BLaER1 (cell line): ENCODE data around the gene NOTUM.

Experiments used
- H3K27ac ChIP-seq: shearing (Covaris generic); formaldehyde crosslinking; 2 replicates; pipeline ENCODE4 v1.8.1; 2022
- H3K27me3 ChIP-seq: shearing (Covaris generic); formaldehyde crosslinking; 2 replicates; pipeline ENCODE4 v1.8.1; 2022
- H3K36me3 ChIP-seq: shearing (Covaris generic); formaldehyde crosslinking; 2 replicates; pipeline ENCODE4 v1.8.1; 2022
- H3K4me1 ChIP-seq: shearing (Covaris generic); formaldehyde crosslinking; 2 replicates; pipeline ENCODE4 v1.8.1; 2022
- H3K4me2 ChIP-seq: shearing (Covaris generic); formaldehyde crosslinking; 2 replicates; pipeline ENCODE4 v1.8.1; 2022
- H3K4me3 ChIP-seq: shearing (Covaris generic); formaldehyde crosslinking; 2 replicates; pipeline ENCODE4 v1.8.1; 2022
- H3K9ac ChIP-seq: shearing (Covaris generic); formaldehyde crosslinking; 2 replicates; pipeline ENCODE4 v1.8.1; 2022
- H3K9me3 ChIP-seq: shearing (Covaris generic); formaldehyde crosslinking; 2 replicates; pipeline ENCODE4 v1.8.1; 2022
- H4K20me1 ChIP-seq: shearing (Covaris generic); formaldehyde crosslinking; 2 replicates; pipeline ENCODE4 v1.8.1; 2022
- Cebpa-rat ChIP-seq: shearing (Covaris generic); IDR thresholded peaks from 2 replicates; pipeline ENCODE4 v1.8.1; 2022

NOTUM gene

GRCh38 chr17:81939881-81940385 is 21.1 kb downstream of the NOTUM start:
- H3K4me3 ChIP-seq, result no peak overlapping the region
- H3K4me2 ChIP-seq, result peak overlapping the region; percentile 100

GRCh38 chr17:81939218-81939617 is 21.8 kb downstream of the NOTUM start:
- H3K27ac ChIP-seq, result peak overlapping the region; percentile 95

More at GRCh38 chr17:81939881-81940385, 21.1 kb downstream of the NOTUM start:
- Histone ChIP-seq H4K20me1 (peaks cover 4% of the 10 kb centered on the region; the same call in 1 of the 2 replicates), H3K27ac (peak overlapping the region; percentile 95), H3K36me3 (peaks cover 6% of the 10 kb centered on the region), H3K27me3 (no peaks in the 10 kb centered on the region), H3K9me3 (no peaks in the 10 kb centered on the region), H3K9ac (no peak overlapping the region; the same call in 1 of the 2 replicates), H3K4me1 (peaks cover 95% of the 10 kb centered on the region)
- TF ChIP-seq Cebpa-rat, result no peak

GRCh38 chr17:81935709-81936084 is 25.3 kb downstream of the NOTUM start:
- no peak for TF ChIP-seq Cebpa-rat
- Histone ChIP-seq H3K9ac (peak overlapping the region; percentile 88), H3K36me3 (peaks cover 27% of the 10 kb centered on the region), H4K20me1 (peaks cover 44% of the 10 kb centered on the region; the same call in 1 of the 2 replicates), H3K9me3 (no peaks in the 10 kb centered on the region), H3K4me3 (peak overlapping the region; percentile 90), H3K4me2 (peak overlapping the region; percentile 100), H3K27me3 (no peaks in the 10 kb centered on the region), H3K27ac (peak overlapping the region; percentile 38; the same call in 1 of the 2 replicates), H3K4me1 (peaks cover 82% of the 10 kb centered on the region)

More at GRCh38 chr17:81939218-81939617, 21.8 kb downstream of the NOTUM start:
- Histone ChIP-seq H3K36me3 (peaks cover 13% of the 10 kb centered on the region), H3K4me3 (no peak overlapping the region), H3K4me2 (peak overlapping the region; percentile 100), H3K4me1 (peaks cover 95% of the 10 kb centered on the region), H3K27me3 (no peaks in the 10 kb centered on the region), H4K20me1 (peaks cover 11% of the 10 kb centered on the region; the same call in 1 of the 2 replicates), H3K9me3 (no peaks in the 10 kb centered on the region), H3K9ac (peak overlapping the region; percentile 68)
- no peak for TF ChIP-seq Cebpa-rat

- H3K4me3 ChIP-seq, result peak overlapping the region; percentile 90
- peak overlapping the region; percentile 100 for H3K4me2 ChIP-seq
- H3K27me3 ChIP-seq, result no peaks in the 10 kb centered on the region
- H4K20me1 ChIP-seq, result peaks cover 46% of the 10 kb centered on the region; the same call in 1 of the 2 replicates
- peaks cover 27% of the 10 kb centered on the region for H3K36me3 ChIP-seq
- TF ChIP-seq Cebpa-rat, result no peak
- H3K9me3 ChIP-seq, result no peaks in the 10 kb centered on the region
- 0 out of 2 replicates have a peak overlapping the region, but pooled peaks have one; percentile 38 for H3K27ac ChIP-seq
- peak overlapping the region; percentile 88 for H3K9ac ChIP-seq
- peaks cover 82% of the 10 kb centered on the region for H3K4me1 ChIP-seq
Measured at GRCh38 chr17:81934850-81935708, 25.9 kb downstream of the NOTUM start.

GRCh38 chr17:81934098-81934757 is 26.8 kb downstream of the NOTUM start:
- Histone ChIP-seq H3K9ac (0 out of 2 replicates have a peak overlapping the region, but pooled peaks have one; percentile 15), H4K20me1 (peaks cover 49% of the 10 kb centered on the region; the same call in 1 of the 2 replicates), H3K27ac (no peak overlapping the region), H3K4me2 (peak overlapping the region; percentile 13; the same call in 1 of the 2 replicates), H3K36me3 (peaks cover 27% of the 10 kb centered on the region), H3K4me3 (no peak overlapping the region), H3K4me1 (peaks cover 80% of the 10 kb centered on the region), H3K9me3 (no peaks in the 10 kb centered on the region), H3K27me3 (peaks cover 6% of the 10 kb centered on the region)
- no peak for TF ChIP-seq Cebpa-rat

GRCh38 chr17:81933178-81933699 is 27.7 kb downstream of the NOTUM start:
- Histone ChIP-seq H3K27me3 (peaks cover 16% of the 10 kb centered on the region), H3K27ac (no peak overlapping the region), H3K4me1 (peaks cover 80% of the 10 kb centered on the region), H3K4me3 (no peak overlapping the region), H3K9me3 (no peaks in the 10 kb centered on the region), H3K4me2 (no peak overlapping the region), H4K20me1 (peaks cover 55% of the 10 kb centered on the region; the same call in 1 of the 2 replicates), H3K36me3 (peaks cover 27% of the 10 kb centered on the region), H3K9ac (no peak overlapping the region)
- no peak for TF ChIP-seq Cebpa-rat

- Histone ChIP-seq H3K27ac (no peak overlapping the region), H3K4me2 (peak overlapping the region; percentile 94), H3K36me3 (peaks cover 27% of the 10 kb centered on the region), H3K4me3 (no peak overlapping the region), H4K20me1 (peaks cover 55% of the 10 kb centered on the region; the same call in 1 of the 2 replicates), H3K9me3 (no peaks in the 10 kb centered on the region), H3K27me3 (peaks cover 19% of the 10 kb centered on the region), H3K9ac (0 out of 2 replicates have a peak overlapping the region, but pooled peaks have one; percentile 38), H3K4me1 (peaks cover 76% of the 10 kb centered on the region)
- TF ChIP-seq Cebpa-rat, result no peak
Measured at GRCh38 chr17:81932333-81932983, 28.5 kb downstream of the NOTUM start.

- TF ChIP-seq Cebpa-rat, result no peak
- Histone ChIP-seq H3K4me2 (peak overlapping the region; percentile 94), H3K27me3 (peaks cover 19% of the 10 kb centered on the region), H3K4me3 (no peak overlapping the region), H4K20me1 (peaks cover 55% of the 10 kb centered on the region; the same call in 1 of the 2 replicates), H3K36me3 (peaks cover 27% of the 10 kb centered on the region), H3K27ac (no peak overlapping the region), H3K9me3 (no peaks in the 10 kb centered on the region), H3K9ac (0 out of 2 replicates have a peak overlapping the region, but pooled peaks have one; percentile 38), H3K4me1 (peaks cover 73% of the 10 kb centered on the region)
Measured at GRCh38 chr17:81931557-81932332, 29.2 kb downstream of the NOTUM start.
